HuH-7.5 (cell line): Measurements from ENCODE around the gene NUAK2.

ENCODE experiments used
- DNase-seq: peaks from one replicate; pipeline ENCODE4 v3.0.0; 2011; ENCODE audit warnings: low spot score

NUAK2 gene

DNA sequence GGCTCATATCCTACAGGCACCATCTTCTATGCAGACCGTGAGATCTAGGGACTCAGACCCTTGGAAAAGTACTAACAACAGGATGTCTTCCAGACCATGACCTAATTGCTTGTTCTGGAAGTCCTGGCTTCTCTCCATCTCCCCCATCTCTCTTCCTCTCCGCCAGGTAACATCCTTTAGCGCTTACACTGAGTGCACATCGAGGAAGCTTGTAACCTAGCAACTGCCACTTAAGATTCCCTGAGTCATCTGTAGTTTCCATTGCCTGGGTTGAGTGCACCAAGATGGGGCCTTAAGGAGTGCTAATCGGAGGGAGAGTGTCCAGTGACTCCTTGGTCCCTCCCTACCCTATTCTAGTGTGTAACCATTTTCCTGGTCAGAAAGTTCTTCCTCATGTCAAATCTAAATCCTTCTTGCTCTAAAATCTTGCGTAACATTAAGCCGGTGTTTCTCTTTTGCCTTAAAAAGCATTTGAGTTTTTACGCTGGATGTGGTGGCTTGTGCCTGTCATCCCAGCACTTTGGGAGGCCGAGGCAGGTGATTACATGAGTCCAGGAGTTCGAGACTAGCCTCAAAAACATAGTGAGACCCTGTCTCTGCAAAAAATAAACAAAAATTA is 25.5 kb upstream of the NUAK2 start:
- no peak for DNase-seq

- no peak for DNase-seq
Observed at GRCh38 chr1:205345761-205346160, 24.2 kb upstream of the NUAK2 start.

- no peak for DNase-seq
Observed at GRCh38 chr1:205344066-205344928, 22.8 kb upstream of the NUAK2 start.

- DNase-seq, result no peak
Observed at GRCh38 chr1:205343431-205344065, 22.0 kb upstream of the NUAK2 start.

- DNase-seq, result no peak
Observed at GRCh38 chr1:205342986-205343385, 21.4 kb upstream of the NUAK2 start.

DNA sequence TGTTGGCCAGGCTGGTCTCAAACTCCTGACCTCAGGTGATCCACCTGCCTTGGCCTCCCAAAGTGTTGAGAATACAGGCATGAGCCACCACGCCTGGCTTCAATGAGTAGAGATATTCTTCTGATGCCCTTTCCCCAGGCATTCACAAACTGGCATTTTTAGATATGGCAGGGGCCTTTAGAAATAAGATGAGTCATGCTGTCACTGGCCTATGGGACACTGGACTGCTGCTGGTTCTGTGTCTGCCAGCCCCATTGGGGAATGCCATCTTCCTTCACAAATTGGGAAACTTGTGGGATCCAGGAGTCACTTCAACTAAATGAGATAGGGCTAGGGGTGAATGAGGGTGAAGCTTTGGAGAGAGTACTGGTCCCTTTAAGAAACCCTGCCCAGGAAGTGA is 19.1 kb upstream of the NUAK2 start:
- no peak for DNase-seq

DNA sequence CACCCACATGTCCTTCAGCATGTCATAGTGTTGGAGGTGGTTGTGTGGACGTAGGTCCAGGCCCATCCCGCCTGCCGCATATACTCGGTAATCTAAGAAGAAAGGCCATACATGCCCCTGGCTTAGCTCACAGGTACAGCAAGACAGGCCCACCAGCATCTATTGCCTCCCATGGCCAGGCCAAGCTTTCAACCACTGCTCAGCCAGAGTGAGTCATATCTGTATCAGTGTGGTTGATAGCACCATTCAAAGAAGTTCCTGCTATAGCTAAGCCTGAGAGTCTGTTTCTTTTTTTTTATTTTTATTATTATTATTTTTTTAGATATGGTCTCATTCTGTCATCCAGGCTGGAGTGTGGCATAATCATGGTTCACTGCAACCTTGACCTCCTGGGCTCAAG is 18.2 kb upstream of the NUAK2 start:
- DNase-seq, result no peak

- no peak for DNase-seq
Observed at GRCh38 chr1:205339197-205339702, 17.7 kb upstream of the NUAK2 start.

- no peak for DNase-seq
Observed at GRCh38 chr1:205338011-205338410, 16.5 kb upstream of the NUAK2 start.

DNA sequence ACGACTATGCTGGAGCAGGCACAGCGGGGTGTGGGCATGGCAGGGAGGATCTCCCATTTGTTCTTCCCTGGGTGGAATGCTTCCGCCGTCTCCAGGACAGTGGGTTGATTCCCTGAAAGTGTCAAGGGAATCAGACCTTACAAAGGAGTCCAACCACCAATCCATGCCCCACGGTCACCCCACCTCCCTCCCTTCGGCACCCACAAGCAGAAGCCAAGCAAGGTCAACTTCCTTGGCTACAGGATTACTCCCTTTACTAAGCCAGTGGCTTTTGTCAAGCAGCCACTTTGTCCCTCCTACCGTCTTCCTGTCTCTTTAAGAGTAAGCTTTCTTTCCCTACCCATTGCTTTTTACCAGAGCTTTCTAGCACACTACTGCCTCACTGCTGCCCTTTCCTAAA is 15.9 kb upstream of the NUAK2 start:
- no peak for DNase-seq

DNA sequence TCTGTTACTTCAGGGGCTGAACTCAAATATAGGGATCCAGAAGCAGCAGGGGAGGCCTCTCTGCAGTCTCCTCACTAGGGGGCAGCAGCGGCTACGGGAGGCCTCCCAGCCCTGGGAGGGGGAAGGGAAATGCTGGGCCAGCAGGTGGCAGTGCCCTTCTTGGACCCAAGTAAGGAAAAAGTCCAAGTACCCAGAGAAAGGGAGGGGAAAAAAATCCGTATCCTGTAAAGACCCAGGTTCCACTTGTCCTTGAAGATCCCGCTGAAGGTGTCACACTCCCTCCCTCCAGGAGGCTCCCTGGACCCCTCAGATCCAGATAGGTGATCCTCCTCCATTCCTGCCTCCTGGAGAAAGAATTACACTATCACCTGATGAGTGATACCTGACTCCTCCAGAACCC is 14.1 kb upstream of the NUAK2 start:
- DNase-seq, result peak; percentile 81

- DNase-seq, result no peak
Observed at GRCh38 chr1:205332015-205332791, 10.7 kb upstream of the NUAK2 start.

DNA sequence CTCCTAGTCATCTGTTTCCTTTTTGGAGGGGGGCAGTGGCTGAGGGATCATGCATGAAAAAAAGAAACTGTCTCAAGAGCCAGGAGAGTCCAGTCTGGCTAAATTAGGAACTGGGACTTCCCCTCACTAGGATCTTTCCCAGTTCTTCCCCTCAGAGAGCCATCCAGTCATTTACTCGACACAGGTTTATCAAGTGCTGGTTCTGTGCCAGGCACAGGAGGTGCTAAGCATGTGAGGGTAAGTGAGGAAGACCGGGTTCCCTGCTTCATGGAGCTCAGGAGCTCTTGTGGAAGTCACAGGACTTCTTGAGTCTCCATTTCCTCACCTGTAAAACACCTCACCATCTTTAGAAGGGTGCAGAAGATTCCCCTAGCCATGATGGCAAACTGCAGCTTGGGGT is 8.6 kb upstream of the NUAK2 start:
- no peak for DNase-seq

DNA sequence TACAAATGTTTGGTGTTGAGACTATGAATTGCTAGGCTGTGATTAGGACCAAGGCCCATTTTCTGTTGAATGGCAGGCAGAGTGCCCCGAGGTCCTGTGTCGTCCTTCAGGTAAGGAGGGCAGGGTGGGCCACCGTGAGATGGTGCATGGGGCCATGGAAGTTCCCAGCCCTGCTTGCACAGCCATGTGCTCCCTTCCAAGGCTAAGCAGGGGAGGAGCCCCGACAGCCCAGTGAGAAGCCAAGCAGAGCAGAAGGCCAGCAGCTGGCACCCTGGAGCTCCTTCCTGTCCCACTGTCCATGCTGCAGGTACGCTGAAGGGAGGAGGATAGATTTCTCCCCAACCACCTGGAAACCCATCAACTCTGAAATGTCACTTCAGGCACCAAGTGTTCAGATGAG is 8.2 kb upstream of the NUAK2 start:
- no peak for DNase-seq

GRCh38 chr1:205328476-205328875 is 6.9 kb upstream of the NUAK2 start:
- DNase-seq, result no peak

DNA sequence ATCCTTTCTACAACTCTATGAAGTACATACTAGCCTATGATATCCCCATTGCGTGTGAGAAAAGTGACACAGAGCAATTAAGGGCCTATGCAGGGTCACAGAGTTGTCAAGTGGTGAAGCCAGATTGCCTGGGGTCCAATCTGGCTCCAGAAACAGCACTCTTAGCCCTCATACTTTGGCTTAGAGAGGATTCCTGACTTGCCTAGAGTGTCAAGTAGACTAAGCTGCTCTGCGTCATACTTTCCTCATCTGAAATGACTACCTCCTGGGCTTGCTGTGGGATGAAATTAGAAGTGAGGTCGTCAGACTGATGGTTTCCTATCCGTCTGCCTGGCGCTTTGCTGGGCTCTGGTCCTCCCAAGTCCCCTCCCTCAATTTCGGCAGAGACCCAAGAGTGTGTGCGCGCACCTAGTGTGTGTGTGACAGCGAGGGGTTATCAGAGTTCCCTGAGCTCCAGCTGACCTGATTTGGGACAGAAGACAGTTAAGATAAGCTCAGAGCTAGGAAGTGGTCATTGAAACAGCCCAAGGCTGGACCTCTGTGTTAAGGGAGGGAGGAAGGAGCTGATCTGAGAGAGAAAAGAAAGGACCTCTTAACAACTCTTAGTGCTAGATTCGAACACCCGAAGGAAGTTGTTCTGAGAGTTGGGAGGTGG is 5.4 kb upstream of the NUAK2 start:
- DNase-seq, result no peak

- DNase-seq, result peak; percentile 66
Observed at GRCh38 chr1:205325334-205325884, 3.9 kb upstream of the NUAK2 start.

GRCh38 chr1:205324781-205325180 is 3.2 kb upstream of the NUAK2 start:
- DNase-seq, result no peak

DNA sequence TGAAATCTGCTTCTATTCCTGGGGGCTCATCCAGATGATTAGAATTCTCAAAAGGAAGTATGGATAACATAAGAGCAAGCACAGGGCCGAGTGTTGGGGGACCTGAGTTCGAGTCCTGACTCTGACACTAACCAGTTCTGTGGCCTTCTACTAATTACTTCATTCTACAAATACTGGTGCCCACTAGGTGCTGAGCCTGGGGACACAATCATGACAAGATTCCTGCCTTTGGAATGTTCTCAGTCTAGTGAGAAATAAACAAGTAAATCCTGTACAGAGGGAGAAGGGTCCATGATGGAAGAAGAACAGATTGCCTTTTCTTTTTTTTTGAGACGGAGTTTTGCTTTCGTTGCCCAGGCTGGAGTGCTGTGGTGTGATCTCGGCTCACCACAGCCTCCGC is 2.2 kb upstream of the NUAK2 start:
- DNase-seq, result no peak

GRCh38 chr1:205321959-205322283 is 376 bp upstream of the NUAK2 start:
- no peak for DNase-seq
